A549 (cell line): ENCODE results near the gene IGF2R. TPM values are rescaled to one million over a fixed set of nuclear protein-coding genes. Genes with fewer than 3 reads are reported as not detected.

Experiments
- ATAC-seq, 2 experiments: fragments of 200-7000 bp in 1 of 2; fragments of >200 bp in 1 of 2; cut with Nextera tagmentation in 1 of 2; cut with Tn5 transposase in 1 of 2; 3 replicates each; pipeline versions ENCODE4 v1.8.0 to v1.9.1; 2018 to 2020; ENCODE audit warnings: mild to moderate bottlenecking in 1 of 2, moderate library complexity in 1 of 2
- CTCF ChIA-PET: fragments of 300-600 bp; sonication (Branson Sonifier 250); formaldehyde crosslinking; extraction: SDS; loops from one replicate; lab custom pipeline; 2021; ENCODE audit warnings: antibody characterized with exemption, inconsistent platforms; lab: Yijun Ruan, JAX
- POLR2A ChIA-PET: fragments of 350-600 bp; formaldehyde crosslinking; extraction: SDS; loops from one replicate; lab custom pipeline; 2021; ENCODE audit warnings: antibody characterized with exemption, inconsistent platforms; lab: Yijun Ruan, JAX
- DNase-seq, 2 experiments: peaks; one replicate each; pipeline versions ENCODE4 v3.0.0 to v3.0.0-alpha.2; 2011 to 2016; ENCODE audit warnings: low read depth in 1 of 2, low spot score in 1 of 2
- FAIRE-seq: peaks from 2 replicates; lab custom pipeline; 2011; peaks lifted over from hg19 to GRCh38; lab: Jason Lieb, UNC
- H3K27ac ChIP-seq, 2 experiments: fragments of >200 bp; sonication (Bioruptor Twin); formaldehyde crosslinking; 3 replicates each; pipeline ENCODE4 v1.5.1; 2016 to 2017
- H3K4me1 ChIP-seq: fragments of >200 bp; sonication (Bioruptor Twin); formaldehyde crosslinking; 3 replicates; pipeline ENCODE4 v1.6.1; 2016
- H3K4me2 ChIP-seq: fragments of >200 bp; sonication (Bioruptor Twin); formaldehyde crosslinking; 3 replicates; pipeline ENCODE4 v1.6.1; 2016
- H3K4me3 ChIP-seq: fragments of >200 bp; sonication (Bioruptor Twin); formaldehyde crosslinking; 3 replicates; pipeline ENCODE4 v1.5.1; 2016
- H3K9me3 ChIP-seq: fragments of >200 bp; sonication (Bioruptor Twin); formaldehyde crosslinking; 3 replicates; pipeline ENCODE4 v1.6.1; 2016
- BHLHE40 ChIP-seq: IDR thresholded peaks from 2 replicates; pipeline ENCODE4 v1.6.1; 2012; ENCODE audit warnings: low read depth, low read length, inconsistent platforms
- CBX2 ChIP-seq: fragments of 200-600 bp; sonication (generic); IDR thresholded peaks from 2 replicates; pipeline ENCODE4 v1.6.1; 2016; ENCODE audit warnings: low read depth, mild to moderate bottlenecking, borderline replicate concordance
- CEBPB ChIP-seq, 2 experiments: fragments of >200 bp in 1 of 2; sonication (Bioruptor Twin) in 1 of 2; formaldehyde crosslinking in 1 of 2; IDR thresholded peaks; 2 replicates each; pipeline ENCODE4 v1.6.1; 2012 to 2016
- CHD4 ChIP-seq: fragments of 200-600 bp; sonication (generic); IDR thresholded peaks from 2 replicates; pipeline ENCODE4 v1.6.1; 2016; ENCODE audit warnings: antibody characterized with exemption, mild to moderate bottlenecking, borderline replicate concordance
- CTCF ChIP-seq: fragments of >200 bp; sonication (Bioruptor Twin); formaldehyde crosslinking; IDR thresholded peaks from 3 replicates; pipeline ENCODE4 v1.5.1; 2016
- E2F6 ChIP-seq: IDR thresholded peaks from 2 replicates; pipeline ENCODE4 v1.6.1; 2012; ENCODE audit warnings: low read depth, borderline replicate concordance
- ELK1 ChIP-seq: fragments of 150-350 bp; IDR thresholded peaks from 2 replicates; pipeline ENCODE4 v1.6.1; 2014; ENCODE audit warnings: low read depth, mild to moderate bottlenecking, low read length
- ESRRA ChIP-seq: fragments of 150-350 bp; IDR thresholded peaks from 2 replicates; pipeline ENCODE4 v1.6.1; 2014; ENCODE audit warnings: mild to moderate bottlenecking, low read length, borderline replicate concordance
- GATA3 ChIP-seq: IDR thresholded peaks from 2 replicates; pipeline ENCODE4 v1.6.1; 2012; ENCODE audit warnings: borderline replicate concordance
- HOXB13 ChIP-seq: fragments of 250-450 bp; sonication (Bioruptor Pico); IDR thresholded peaks from 2 replicates; pipeline ENCODE4 v1.5.0; 2020; ENCODE audit warnings: low read depth, mild to moderate bottlenecking, moderate library complexity
- JUNB ChIP-seq: fragments of >200 bp; sonication (Bioruptor Twin); formaldehyde crosslinking; IDR thresholded peaks from 2 replicates; pipeline ENCODE4 v1.6.1; 2016
- KDM5A ChIP-seq: fragments of 200-600 bp; sonication (generic); IDR thresholded peaks from 2 replicates; pipeline ENCODE4 v1.6.1; 2016; ENCODE audit warnings: antibody characterized with exemption, mild to moderate bottlenecking
- MAX ChIP-seq: IDR thresholded peaks from 2 replicates; pipeline ENCODE4 v1.6.1; 2012
- MAZ ChIP-seq: fragments of 150-350 bp; IDR thresholded peaks from 2 replicates; pipeline ENCODE4 v1.6.1; 2014; ENCODE audit warnings: antibody characterized with exemption, low read depth, low read length, borderline replicate concordance
- PHF8 ChIP-seq: fragments of 200-600 bp; sonication (generic); IDR thresholded peaks from 2 replicates; pipeline ENCODE4 v1.6.1; 2016; ENCODE audit warnings: low read depth, mild to moderate bottlenecking, antibody characterized with exemption, moderate library complexity, borderline replicate concordance
- RARB ChIP-seq: fragments of 250-450 bp; sonication (Bioruptor Pico); IDR thresholded peaks from 2 replicates; pipeline ENCODE4 v1.8.0; 2021; ENCODE audit warnings: mild to moderate bottlenecking, moderate library complexity
- SMC3 ChIP-seq: fragments of >200 bp; sonication (Bioruptor Twin); formaldehyde crosslinking; IDR thresholded peaks from 3 replicates; pipeline ENCODE4 v1.6.1; 2018; ENCODE audit warnings: inconsistent platforms
- TFCP2L1 ChIP-seq: fragments of 250-450 bp; sonication (Bioruptor Pico); IDR thresholded peaks from 2 replicates; pipeline ENCODE4 v1.5.0; 2021; ENCODE audit warnings: mild to moderate bottlenecking
- TP53 ChIP-seq: fragments of 250-450 bp; sonication (Bioruptor Pico); IDR thresholded peaks from 2 replicates; pipeline ENCODE4 v1.5.0; 2021; ENCODE audit warnings: mild to moderate bottlenecking, moderate library complexity
- USF2 ChIP-seq: fragments of 450-650 bp; IDR thresholded peaks from 2 replicates; pipeline ENCODE4 v1.6.1; 2014; ENCODE audit warnings: antibody characterized with exemption
- ZC3H11A ChIP-seq: fragments of 450-650 bp; IDR thresholded peaks from 2 replicates; pipeline ENCODE4 v1.6.1; 2014; ENCODE audit warnings: antibody characterized with exemption, mild to moderate bottlenecking
- ZSCAN20 ChIP-seq: fragments of 250-450 bp; sonication (Bioruptor Pico); IDR thresholded peaks from 2 replicates; pipeline ENCODE4 v1.8.0; 2022; ENCODE audit warnings: mild to moderate bottlenecking, moderate library complexity
- WGBS: methylation state at CpG from one replicate; pipeline ENCODE4 v1.1.6; 2017; ENCODE audit errors: missing lambda C conversion rate; 5-methylcytosine and 5-hydroxymethylcytosine counted together
- polyA plus RNA-seq, 4 experiments: library from polyadenylated mRNA; depleted of rRNA in 3 of 4; stranded (reverse); fragments of >200 nt; fragmentation: RNase III in 1 of 4; extraction: RNeasy Plus Mini Kit Qiagen cat#74134 plus additional on column Dnase treatment in 1 of 4; gene quantifications; 2 replicates in 3 of 4; 3 replicates in 1 of 4; pipeline ENCODE4 v1.2.3, GENCODE V29; 2011 to 2017

IGF2R gene
- polyA plus RNA-seq, 2 of the 4 experiments (the other 2 are of a cell fraction), result 17.6 to 24.9 TPM

GRCh38 chr6:160085226-160085625 is 116.3 kb downstream of the IGF2R start:
- 94% methylated on average over 5 of the region's 5 CpGs for WGBS
- no peak for ATAC-seq
- no peaks in the 10 kb centered on the region for H3K9me3 ChIP-seq
- H3K4me3 ChIP-seq, result no peak overlapping the region
- TF ChIP-seq ZSCAN20 (CRISPR knock-in tag), result no peak
- TF ChIP-seq BHLHE40, result no peak
- TF ChIP-seq RARB (CRISPR knock-in tag), result no peak
- TF ChIP-seq MAX, result no peak
- no peak for TF ChIP-seq ZC3H11A
- TF ChIP-seq KDM5A, result no peak
- no peak overlapping the region for H3K4me2 ChIP-seq
- no peak overlapping the region for H3K27ac ChIP-seq
- ChIA-PET POLR2A (no interaction called here), CTCF (interaction anchor here (1.2 to 5.8 kb wide), 4 partner anchors 13 to 448 kb away, joined by 3 to 61 read pairs (median 21); no protein-coding TSS in a partner anchor)
- no peak for FAIRE-seq
- 0 out of 3 replicates have a peak, but pooled peaks cover 3% of the 10 kb centered on the region for H3K4me1 ChIP-seq
- no peak for DNase-seq

GRCh38 chr6:160085713-160086505 is 117.0 kb downstream of the IGF2R start:
- POLR2A ChIA-PET, result no interaction called here

GRCh38 chr6:160086754-160087153 is 117.9 kb downstream of the IGF2R start:
- WGBS, result 97% methylated on average over 8 of the region's 8 CpGs
- TF ChIP-seq CTCF (no peak), HOXB13 (no peak), TP53 (no peak), RARB (CRISPR knock-in tag) (no peak)
- H3K27ac ChIP-seq, result no peak overlapping the region
- no peaks in the 10 kb centered on the region for H3K9me3 ChIP-seq
- 0 out of 6 replicates have a peak, but pooled peaks of 1 of the 2 experiments have one; percentile 22 for ATAC-seq
- no peak for FAIRE-seq
- no peak overlapping the region for H3K4me3 ChIP-seq
- 0 out of 3 replicates have a peak, but pooled peaks cover 3% of the 10 kb centered on the region for H3K4me1 ChIP-seq
- H3K4me2 ChIP-seq, result no peak overlapping the region
- CTCF ChIA-PET, result interaction anchor here (0.6 to 5.8 kb wide), 7 partner anchors 12 to 450 kb away, joined by 3 to 61 read pairs (median 3); no protein-coding TSS in a partner anchor
- POLR2A ChIA-PET, result no interaction called here
- DNase-seq, result no peak

More at GRCh38 chr6:160085713-160086505, 117.0 kb downstream of the IGF2R start:
- 92% methylated on average over 14 of the region's 15 CpGs for WGBS
- no peak overlapping the region for H3K4me3 ChIP-seq
- ATAC-seq, result no peak
- DNase-seq, result no peak
- no peaks in the 10 kb centered on the region for H3K9me3 ChIP-seq
- no peak overlapping the region for H3K4me2 ChIP-seq
- 0 out of 3 replicates have a peak, but pooled peaks cover 3% of the 10 kb centered on the region for H3K4me1 ChIP-seq
- no peak overlapping the region for H3K27ac ChIP-seq
- CTCF ChIA-PET, result interaction anchor here (1.0 to 5.8 kb wide), 7 partner anchors 12 to 451 kb away, joined by 3 to 61 read pairs (median 3); no protein-coding TSS in a partner anchor
- FAIRE-seq, result no peak
- TF ChIP-seq ESRRA (no peak), CHD4 (no peak), ELK1 (no peak), RARB (CRISPR knock-in tag) (no peak), PHF8 (no peak), E2F6 (no peak), MAZ (no peak), CEBPB (IDR thresholded peaks at IDR 0.05) (no peak), JUNB (no peak), CBX2 (no peak), TP53 (no peak), TFCP2L1 (no peak), USF2 (no peak), SMC3 (no peak), GATA3 (no peak)
